Right atrium auricular region (tissue), 2 donors: Measurements from ENCODE around the gene NGFR. TPM values are rescaled to one million over a fixed set of nuclear protein-coding genes. Genes with fewer than 3 reads are reported as not detected.

Source experiments
- DNase-seq: peaks from one replicate; pipeline ENCODE4 v3.0.0-alpha.2; 2019; ENCODE audit warnings: low spot score
- H3K27ac ChIP-seq, 2 donors: fragments of 200-600 bp; sonication (generic); 1 replicate in 1 of 2; 2 replicates in 1 of 2; pipeline ENCODE4 v1.5.1; 2016 to 2019
- H3K27me3 ChIP-seq, 2 donors: fragments of 200-600 bp; sonication (generic); one replicate each; pipeline versions ENCODE4 v1.5.1 to v1.6.0; 2017 to 2019
- H3K36me3 ChIP-seq: fragments of 200-600 bp; sonication (generic); one replicate; pipeline ENCODE4 v1.5.1; 2016
- H3K4me1 ChIP-seq, 2 donors: fragments of 200-600 bp; sonication (generic); one replicate each; pipeline versions ENCODE4 v1.5.1 to v1.6.0; 2017 to 2019
- H3K4me3 ChIP-seq, 2 donors: fragments of 200-600 bp; sonication (generic); 1 replicate in 1 of 2; 2 replicates in 1 of 2; pipeline ENCODE4 v1.5.1; 2017 to 2019; ENCODE audit warnings: mild to moderate bottlenecking in 1 of 2, moderate library complexity in 1 of 2
- H3K9me3 ChIP-seq, 2 donors: fragments of 200-600 bp; sonication (generic); one replicate each; pipeline ENCODE4 v1.5.1; 2019
- CTCF ChIP-seq, 2 donors: fragments of 200-600 bp; sonication (generic); IDR thresholded peaks; one replicate each; pipeline ENCODE4 v1.5.1; 2019; ENCODE audit warnings: antibody characterized with exemption in 2 of 2
- total RNA-seq, 2 donors: library from RNA; depleted of rRNA; stranded (reverse); fragments of >200 nt; gene quantifications; one replicate each; pipeline ENCODE4 v1.1.0, GENCODE V29; 2016

Gene NGFR
- total RNA-seq, 2 donors from 2014 or later: 13.9 to 16.7 TPM

GRCh38 chr17:49487183-49487582 lies 7.9 kb upstream of the NGFR start:
- no peak for DNase-seq
- TF ChIP-seq CTCF (IDR thresholded peaks at IDR 0.05): no peak
- H3K4me3 ChIP-seq: no peak overlapping the region
- no peaks in the 10 kb centered on the region for H3K36me3 ChIP-seq
- no peak overlapping the region for H3K27ac ChIP-seq
- no peaks in the 10 kb centered on the region for H3K4me1 ChIP-seq
- no peaks in the 10 kb centered on the region for H3K9me3 ChIP-seq
- H3K27me3 ChIP-seq: peaks cover 0 to 3% of the 10 kb centered on the region in 2 donors

- H3K27ac ChIP-seq: no peak overlapping the region
- no peak for TF ChIP-seq CTCF (IDR thresholded peaks at IDR 0.05)
- no peaks in the 10 kb centered on the region for H3K36me3 ChIP-seq
- H3K4me3 ChIP-seq: no peak overlapping the region
- no peak for DNase-seq
- H3K9me3 ChIP-seq: no peaks in the 10 kb centered on the region
- H3K27me3 ChIP-seq: peaks cover 0 to 3% of the 10 kb centered on the region in 2 donors
- no peaks in the 10 kb centered on the region for H3K4me1 ChIP-seq
Observed at GRCh38 chr17:49488612-49489011, 6.5 kb upstream of the NGFR start.

GRCh38 chr17:49489348-49489747 lies 5.7 kb upstream of the NGFR start:
- TF ChIP-seq CTCF (IDR thresholded peaks at IDR 0.05): no peak
- peaks cover 0 to under 1% of the 10 kb centered on the region in 2 donors for H3K4me1 ChIP-seq
- H3K9me3 ChIP-seq: no peaks in the 10 kb centered on the region
- no peak overlapping the region for H3K27ac ChIP-seq
- H3K4me3 ChIP-seq: no peak overlapping the region
- no peaks in the 10 kb centered on the region for H3K36me3 ChIP-seq
- H3K27me3 ChIP-seq: peaks cover 0 to 3% of the 10 kb centered on the region in 2 donors
- DNase-seq: no peak

DNA sequence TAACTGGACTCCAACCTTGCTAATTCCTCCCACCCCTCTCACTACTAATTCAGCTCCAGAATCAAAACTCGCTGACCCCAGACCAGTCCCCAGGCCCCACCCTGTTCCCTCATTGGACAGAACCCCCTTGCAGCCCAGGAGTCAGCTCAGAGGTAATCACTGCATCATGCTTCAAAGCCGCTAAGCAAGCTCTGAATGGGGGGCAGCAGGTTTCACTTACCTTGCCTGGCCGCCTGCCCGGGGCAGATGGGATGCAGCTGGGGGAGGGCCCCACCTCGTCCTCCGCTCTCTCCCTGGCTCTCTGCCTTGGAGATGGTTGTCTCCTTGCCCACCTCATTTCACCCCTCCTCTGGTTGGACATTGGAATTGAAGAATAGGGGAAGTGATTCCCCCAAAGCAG lies 4.8 kb upstream of the NGFR start:
- Histone ChIP-seq H3K4me3 (no peak overlapping the region), H3K27me3 (peaks cover 0 to under 1% of the 10 kb centered on the region in 2 donors), H3K27ac (no peak overlapping the region), H3K36me3 (no peaks in the 10 kb centered on the region), H3K4me1 (peaks cover 0 to 8% of the 10 kb centered on the region in 2 donors), H3K9me3 (no peaks in the 10 kb centered on the region)
- no peak for TF ChIP-seq CTCF (IDR thresholded peaks at IDR 0.05)
- DNase-seq: no peak

GRCh38 chr17:49491192-49491769 lies 3.8 kb upstream of the NGFR start:
- Histone ChIP-seq H3K9me3 (no peaks in the 10 kb centered on the region), H3K4me3 (no peak overlapping the region), H3K27me3 (no peaks in the 10 kb centered on the region), H3K27ac (no peak overlapping the region), H3K4me1 (peaks cover 0 to 18% of the 10 kb centered on the region in 2 donors), H3K36me3 (no peaks in the 10 kb centered on the region)
- DNase-seq: no peak
- TF ChIP-seq CTCF (IDR thresholded peaks at IDR 0.05): no peak

DNA sequence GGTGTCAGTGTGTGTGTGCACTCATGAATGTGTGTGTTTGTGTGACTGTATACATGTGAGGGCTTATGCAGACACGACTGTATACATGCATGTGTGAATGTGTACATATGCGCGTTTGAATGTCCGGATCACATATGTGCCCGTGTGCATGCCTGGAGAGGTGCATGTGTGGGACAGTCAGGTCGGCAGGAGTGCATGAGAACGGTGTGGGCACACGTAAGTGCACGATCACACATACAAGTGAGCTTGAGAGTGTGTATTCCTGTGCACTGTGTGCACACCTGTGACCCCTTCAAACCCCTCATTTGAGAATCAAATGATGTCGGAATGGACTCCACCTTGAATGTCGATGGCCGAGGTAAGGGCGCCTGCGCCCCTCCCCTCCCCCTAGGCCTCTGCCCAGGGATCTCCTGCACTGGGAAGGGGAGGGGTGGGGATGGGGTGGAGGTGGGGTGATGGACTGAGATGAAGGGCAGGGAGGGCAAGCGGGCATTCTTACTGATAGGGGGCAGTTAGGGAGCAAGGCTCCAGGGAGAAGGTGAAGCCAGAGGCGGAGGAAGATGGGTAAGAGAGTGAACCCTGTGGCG lies 601 bp upstream of the NGFR start:
- Histone ChIP-seq H3K9me3 (no peaks in the 10 kb centered on the region), H3K4me3 (peak overlapping the region; percentile 43 to 54), H3K36me3 (no peaks in the 10 kb centered on the region), H3K4me1 (peaks cover 0 to 39% of the 10 kb centered on the region in 2 donors), H3K27ac (no peak overlapping the region), H3K27me3 (peaks cover 6 to 10% of the 10 kb centered on the region in 2 donors)
- DNase-seq: no peak
- no peak for TF ChIP-seq CTCF (IDR thresholded peaks at IDR 0.05)
